GM23248 (cell line): ENCODE measurements around the gene ANGPTL5.

Source experiments
- EZH2 ChIP-seq: fragments of 200-600 bp; sonication (generic); IDR thresholded peaks from 2 replicates; pipeline ENCODE4 v1.6.1; 2018; ENCODE audit warnings: antibody characterized with exemption, mild to moderate bottlenecking; ENCODE audit not compliant: insufficient read depth, poor library complexity, severe bottlenecking
- EZH2phosphoT487 ChIP-seq: fragments of 200-600 bp; sonication (generic); IDR thresholded peaks from 2 replicates; pipeline ENCODE4 v1.6.1; 2018; ENCODE audit warnings: antibody characterized with exemption, moderate library complexity, mild to moderate bottlenecking, low read depth; ENCODE audit not compliant: insufficient read depth

DNA sequence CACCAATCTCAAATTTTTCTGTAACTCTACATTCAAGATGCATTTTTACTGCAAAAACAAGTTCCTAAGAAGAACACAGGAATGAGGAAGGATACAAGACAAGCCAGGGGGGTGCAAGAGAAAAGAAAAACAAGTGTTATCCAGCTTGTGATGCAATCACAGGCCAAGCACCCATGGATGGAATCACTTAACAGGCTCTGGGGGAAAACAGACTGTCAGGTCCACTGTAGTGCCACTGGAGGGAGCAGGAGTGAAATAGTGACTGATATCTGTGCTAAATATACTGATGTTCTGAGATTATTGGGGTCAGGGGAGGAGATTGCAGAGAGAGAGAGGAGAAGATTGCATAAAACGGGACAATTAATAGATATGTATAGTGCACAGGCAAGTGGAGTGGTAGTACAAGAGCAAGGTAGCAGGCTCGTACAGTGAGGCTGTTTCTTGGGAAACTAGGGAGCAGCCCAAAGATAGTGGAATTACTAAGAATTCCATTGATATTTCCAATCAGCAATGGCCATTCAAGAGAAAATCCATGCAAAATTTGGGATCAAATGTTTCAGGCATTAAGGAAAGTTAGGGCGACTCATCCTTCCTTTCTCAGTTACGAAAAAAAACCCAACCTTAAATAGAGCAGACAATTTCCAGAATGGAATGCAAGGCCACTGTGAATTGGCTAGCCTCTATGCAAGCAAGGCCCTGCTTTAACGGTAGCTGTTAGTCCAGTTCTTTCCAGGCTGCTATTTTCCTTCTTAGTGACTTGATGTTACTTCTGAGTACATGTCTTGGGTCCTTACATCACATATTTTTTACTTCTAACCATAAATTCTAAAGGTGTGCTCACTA, 53.7 kb downstream of the ANGPTL5 start:
- TF ChIP-seq EZH2 (no peak), EZH2phosphoT487 (no peak)
